Cardiac fibroblast (primary cell): Measurements from ENCODE around the gene GPER1.

Experiments
- DNase-seq, 2 donors: peaks; one replicate each; pipeline versions ENCODE4 v3.0.0 to v3.0.0-alpha.2; 2010; ENCODE audit warnings: low read depth in 2 of 2
- H3K4me3 ChIP-seq, 2 donors: replicated peaks in 1 of 2; 1 replicate in 1 of 2; 2 replicates in 1 of 2; pipeline ENCODE4 v1.5.1; 2011; ENCODE audit warnings: low read depth in 2 of 2, low read length in 2 of 2, mild to moderate bottlenecking in 2 of 2, moderate library complexity in 1 of 2
- TF ChIP-seq, protein P1 (sequence below): IDR thresholded peaks from one replicate; pipeline ENCODE4 v1.5.1; 2011; ENCODE audit warnings: low read depth, mild to moderate bottlenecking, low read length, inconsistent platforms

GPER1 gene

DNA sequence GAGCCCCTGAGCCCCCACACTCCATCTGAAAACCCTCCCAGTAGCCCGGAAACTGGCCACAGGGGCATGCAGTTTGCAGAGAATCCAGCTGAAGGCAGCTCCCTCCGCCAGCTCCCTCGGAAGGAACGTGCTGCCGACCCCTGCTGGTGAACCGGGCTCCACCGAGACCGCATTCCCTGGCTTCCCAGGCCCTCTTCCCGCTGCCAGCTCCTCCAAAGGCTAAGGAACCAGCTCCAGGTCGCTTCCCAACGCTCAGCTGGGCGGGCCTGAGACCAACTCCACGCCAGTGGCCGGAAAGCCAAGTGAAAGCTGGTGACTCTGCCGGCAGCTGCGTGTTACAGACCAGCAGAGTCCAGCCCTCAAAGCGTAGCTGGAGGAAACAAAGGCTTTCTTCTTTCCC is 35.8 kb downstream of the GPER1 start:
- H3K4me3 ChIP-seq = peak overlapping the region in 1 of 2 donors; percentile 43
- TF ChIP-seq, protein P1, sequence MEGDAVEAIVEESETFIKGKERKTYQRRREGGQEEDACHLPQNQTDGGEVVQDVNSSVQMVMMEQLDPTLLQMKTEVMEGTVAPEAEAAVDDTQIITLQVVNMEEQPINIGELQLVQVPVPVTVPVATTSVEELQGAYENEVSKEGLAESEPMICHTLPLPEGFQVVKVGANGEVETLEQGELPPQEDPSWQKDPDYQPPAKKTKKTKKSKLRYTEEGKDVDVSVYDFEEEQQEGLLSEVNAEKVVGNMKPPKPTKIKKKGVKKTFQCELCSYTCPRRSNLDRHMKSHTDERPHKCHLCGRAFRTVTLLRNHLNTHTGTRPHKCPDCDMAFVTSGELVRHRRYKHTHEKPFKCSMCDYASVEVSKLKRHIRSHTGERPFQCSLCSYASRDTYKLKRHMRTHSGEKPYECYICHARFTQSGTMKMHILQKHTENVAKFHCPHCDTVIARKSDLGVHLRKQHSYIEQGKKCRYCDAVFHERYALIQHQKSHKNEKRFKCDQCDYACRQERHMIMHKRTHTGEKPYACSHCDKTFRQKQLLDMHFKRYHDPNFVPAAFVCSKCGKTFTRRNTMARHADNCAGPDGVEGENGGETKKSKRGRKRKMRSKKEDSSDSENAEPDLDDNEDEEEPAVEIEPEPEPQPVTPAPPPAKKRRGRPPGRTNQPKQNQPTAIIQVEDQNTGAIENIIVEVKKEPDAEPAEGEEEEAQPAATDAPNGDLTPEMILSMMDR = peak; percentile 81
- DNase-seq = peak; percentile 80 to 95

DNA sequence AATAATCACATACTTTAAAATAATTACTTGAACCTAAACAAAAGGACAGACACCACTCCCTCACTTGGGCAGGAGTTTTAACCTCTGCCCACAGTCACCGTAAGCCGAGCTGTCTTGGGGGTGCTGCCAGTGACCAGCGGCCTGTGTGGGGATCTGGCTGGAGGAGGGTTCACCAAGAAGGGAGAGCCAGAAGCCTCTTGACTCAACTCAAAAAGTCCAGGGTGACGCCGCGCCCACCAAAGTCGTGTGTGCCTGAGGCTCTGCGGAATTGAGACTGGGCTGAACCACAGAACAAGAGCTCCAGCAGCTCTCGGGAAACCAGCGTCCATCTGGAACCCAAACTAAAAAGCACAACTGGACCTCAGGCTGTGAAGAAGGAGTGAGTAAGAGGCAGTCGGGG is 36.3 kb downstream of the GPER1 start:
- DNase-seq = no peak
- TF ChIP-seq, protein P1 = no peak
- H3K4me3 ChIP-seq = peak overlapping the region in 1 of 2 donors; percentile 43

DNA sequence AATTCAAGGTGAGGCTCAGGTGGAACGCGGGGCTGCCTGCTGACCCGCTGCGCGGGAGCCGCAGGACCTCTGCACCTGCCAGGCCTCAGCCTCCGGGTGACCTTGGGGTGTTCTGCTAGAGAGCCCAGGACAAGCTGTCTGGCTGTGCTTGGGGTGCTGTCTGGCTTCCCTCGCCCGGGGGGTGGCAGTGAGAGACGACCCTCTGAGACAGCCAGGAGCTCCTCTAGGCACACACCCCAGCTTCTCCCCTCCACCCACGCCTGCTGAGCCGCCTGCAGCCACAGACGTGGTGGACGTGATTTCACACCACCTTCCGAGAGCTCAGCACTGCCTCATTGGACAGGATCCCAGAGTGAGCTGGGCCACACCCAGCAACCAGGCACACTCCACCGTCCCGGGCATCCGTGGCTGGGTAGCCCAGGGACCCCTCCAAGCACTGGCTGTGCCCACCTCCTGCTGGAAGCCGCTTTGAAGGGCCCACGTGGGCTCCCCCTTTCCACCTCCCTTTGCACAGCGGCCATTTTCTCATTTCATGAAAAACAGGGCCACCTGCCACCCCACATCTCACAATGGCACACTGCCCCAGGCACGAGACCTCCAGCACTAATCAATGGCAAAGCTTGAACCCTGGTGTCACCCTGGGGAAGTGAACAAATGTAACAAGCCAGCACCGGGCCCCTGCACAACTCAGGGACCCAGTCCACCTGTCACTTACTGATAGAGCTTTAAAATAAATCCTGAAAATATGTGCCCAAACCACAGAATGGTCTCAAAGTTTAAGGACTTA is 37.1 kb downstream of the GPER1 start:
- DNase-seq = peak; percentile 15 to 41
- TF ChIP-seq, protein P1 = no peak
- H3K4me3 ChIP-seq = peak overlapping the region in 1 of 2 donors; percentile 30

DNA sequence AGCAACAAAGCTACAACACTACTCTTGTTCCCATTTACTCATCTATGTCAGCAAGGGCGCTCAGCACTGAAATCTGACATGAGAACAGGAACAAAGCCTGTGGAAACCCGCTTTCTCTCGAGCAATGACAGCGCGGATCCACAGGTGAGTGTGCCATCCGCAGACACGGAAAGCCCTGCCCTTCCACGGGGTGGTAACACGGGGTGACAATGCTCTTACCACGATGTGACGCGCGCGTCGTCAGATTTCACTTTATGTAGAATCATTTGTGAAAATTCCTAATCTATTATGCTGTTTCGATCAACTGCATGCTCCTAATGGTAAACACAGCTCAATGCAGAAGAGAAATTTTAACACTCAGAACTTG is 37.7 kb downstream of the GPER1 start:
- TF ChIP-seq, protein P1 = no peak
- H3K4me3 ChIP-seq = no peak overlapping the region
- DNase-seq = no peak

DNA sequence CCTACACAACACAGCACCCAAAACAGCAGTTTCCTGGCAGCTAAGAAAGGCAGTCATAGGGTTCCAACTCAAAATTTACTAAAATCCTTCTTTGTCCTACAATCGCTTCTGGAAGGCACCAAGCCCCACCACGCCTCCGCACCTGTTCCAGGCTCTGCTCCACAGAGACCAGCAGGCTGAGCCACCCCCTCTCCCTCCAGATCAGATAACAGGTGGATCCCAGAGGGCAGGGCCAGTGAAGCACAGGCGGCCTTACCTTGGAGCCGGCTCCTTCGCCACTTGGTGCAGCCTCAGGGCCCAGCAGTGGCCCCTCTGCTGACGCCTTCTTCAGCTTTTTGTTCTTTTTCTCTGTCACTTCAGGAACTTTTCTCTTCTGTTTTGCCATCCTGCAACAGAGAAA is 39.1 kb downstream of the GPER1 start:
- TF ChIP-seq, protein P1 = no peak
- no peak for DNase-seq
- H3K4me3 ChIP-seq = no peak overlapping the region

DNA sequence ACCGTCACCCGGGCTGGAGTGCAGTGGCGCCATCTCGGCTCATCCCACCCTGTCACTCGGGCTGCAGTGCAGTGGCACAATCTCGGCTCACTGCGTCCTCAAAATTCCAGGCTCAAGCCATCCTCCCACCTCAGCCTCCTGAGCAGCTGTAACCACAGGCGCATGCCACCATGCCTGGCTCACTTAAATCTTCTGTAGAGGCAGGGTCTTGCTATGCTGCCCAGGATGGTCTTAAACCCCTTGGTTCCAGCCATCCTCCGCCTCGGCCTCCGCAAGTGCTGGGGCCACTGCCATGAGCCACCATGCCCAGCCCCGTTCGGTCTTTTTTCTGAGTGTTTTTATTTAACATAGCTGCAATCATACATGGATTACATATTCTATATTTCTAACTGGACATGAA is 41.5 kb downstream of the GPER1 start:
- TF ChIP-seq, protein P1 = no peak
- no peak for DNase-seq
- no peak overlapping the region for H3K4me3 ChIP-seq
